Dermis microvascular lymphatic vessel endothelial cell (primary cell): ENCODE data around the gene RAB11B. TPM values are rescaled to one million over a fixed set of nuclear protein-coding genes. Genes with fewer than 3 reads are reported as not detected.
"Not testable (repeated sequence)": the region's sequence is repeated elsewhere in the genome, so short reads cannot be mapped to it uniquely, and the experiment has no call there.

Experiments used
- DNase-seq, 2 donors: peaks; one replicate each; pipeline versions ENCODE4 v3.0.0 to v3.0.0-alpha.2; 2010; ENCODE audit warnings: low read depth in 2 of 2
- total RNA-seq: library from RNA; depleted of rRNA; stranded (reverse); fragments of >200 nt; gene quantifications from 2 replicates; pipeline ENCODE4 v1.2.1, GENCODE V29; 2014

The RAB11B gene
- total RNA-seq, 1 donor from 2014 or later: 48.1 TPM

- no peak for DNase-seq
These were observed 19.8 kb upstream of the RAB11B start for GRCh38 chr19:8370176-8371010.

- DNase-seq: no peak
These were observed 19.0 kb upstream of the RAB11B start for GRCh38 chr19:8371011-8371804.

DNA sequence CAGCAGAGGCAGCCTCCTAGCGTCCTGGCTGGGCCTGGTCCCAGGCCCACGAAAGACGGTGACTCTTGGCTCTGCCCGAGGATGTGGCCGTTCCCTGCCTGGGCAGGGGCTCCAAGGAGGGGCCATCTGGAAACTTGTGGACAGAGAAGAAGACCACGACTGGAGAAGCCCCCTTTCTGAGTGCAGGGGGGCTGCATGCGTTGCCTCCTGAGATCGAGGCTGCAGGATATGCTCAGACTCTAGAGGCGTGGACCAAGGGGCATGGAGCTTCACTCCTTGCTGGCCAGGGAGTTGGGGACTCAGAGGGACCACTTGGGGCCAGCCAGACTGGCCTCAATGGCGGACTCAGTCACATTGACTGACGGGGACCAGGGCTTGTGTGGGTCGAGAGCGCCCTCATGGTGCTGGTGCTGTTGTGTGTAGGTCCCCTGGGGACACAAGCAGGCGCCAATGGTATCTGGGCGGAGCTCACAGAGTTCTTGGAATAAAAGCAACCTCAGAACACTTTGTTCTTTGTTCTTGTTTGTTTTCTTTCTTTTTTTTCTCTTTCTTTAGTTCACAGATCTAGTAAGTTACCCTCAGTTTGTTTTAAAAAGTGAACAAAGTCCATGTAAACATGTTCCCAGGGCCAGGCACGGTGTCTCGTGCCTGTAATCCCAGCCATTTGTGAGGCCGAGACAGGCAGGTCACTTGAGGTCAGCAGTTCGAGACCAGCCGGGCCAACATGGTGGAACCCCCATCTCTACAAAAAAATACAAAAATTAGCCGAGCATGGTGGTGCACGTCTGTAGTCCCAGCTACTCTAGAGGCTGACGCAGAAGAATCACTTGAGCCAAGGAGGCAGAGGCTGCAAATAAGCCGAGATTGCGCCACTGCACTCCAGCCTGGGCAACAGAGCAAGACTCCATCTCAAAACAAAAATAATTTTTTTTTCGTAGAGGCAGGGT lies 16.0 kb upstream of the RAB11B start:
- DNase-seq: no peak

- DNase-seq: not testable (repeated sequence)
These were observed 14.4 kb upstream of the RAB11B start for GRCh38 chr19:8375766-8376165.

GRCh38 chr19:8376373-8376974 lies 13.7 kb upstream of the RAB11B start:
- not testable (repeated sequence) for DNase-seq

DNA sequence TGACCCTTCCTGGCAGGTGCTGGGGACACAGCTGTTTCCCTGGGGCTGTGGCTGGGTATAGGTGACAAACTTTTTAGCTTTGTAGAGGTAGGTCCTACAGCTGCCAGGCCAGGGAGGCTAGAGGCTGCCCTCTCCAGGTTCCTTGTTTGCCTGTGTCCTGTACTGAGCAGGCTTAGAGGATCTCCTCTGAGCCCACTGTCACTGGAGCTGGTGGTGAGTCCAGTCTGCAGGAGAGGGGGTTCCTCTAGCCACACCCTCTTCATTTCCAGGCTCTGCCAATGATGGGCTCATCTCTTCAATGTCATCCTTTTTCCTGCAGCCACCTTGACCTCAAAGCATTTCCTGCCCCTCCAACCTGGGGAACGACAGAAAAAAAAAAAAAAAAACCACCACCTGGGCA lies 12.6 kb upstream of the RAB11B start:
- no peak for DNase-seq

DNA sequence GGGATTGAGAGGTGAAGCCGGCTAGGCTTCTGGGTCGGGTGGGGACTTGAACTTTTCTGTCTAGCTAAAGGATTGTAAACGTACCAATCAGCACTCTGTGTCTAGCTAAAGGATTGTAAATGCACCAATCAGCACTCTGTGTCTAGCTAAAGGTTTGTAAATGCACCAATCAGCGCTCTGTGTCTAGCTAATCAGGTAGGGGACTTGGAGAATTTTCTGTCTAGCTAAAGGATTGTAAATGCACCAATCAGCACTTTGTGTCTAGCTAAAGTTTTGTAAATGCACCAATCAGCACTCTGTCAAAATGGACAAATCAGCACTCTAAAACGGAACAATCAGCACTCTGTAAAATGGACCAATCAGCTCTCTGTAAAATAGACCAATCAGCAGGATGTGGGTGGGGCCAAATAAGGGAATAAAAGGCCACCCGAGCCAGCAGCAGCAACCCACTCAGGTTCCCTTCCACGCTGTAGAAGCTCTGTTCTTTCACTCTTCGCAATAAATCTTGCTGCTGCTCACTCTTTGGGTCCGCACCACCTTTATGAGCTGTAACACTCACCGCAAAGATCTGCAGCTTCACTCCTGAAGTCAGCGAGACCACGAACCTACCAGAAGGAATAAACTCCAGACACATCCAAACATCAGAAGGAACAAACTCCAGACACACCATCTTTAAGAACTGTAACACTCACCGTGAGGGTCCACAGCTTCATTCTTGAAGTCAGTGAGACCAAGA lies 10.8 kb upstream of the RAB11B start:
- DNase-seq: not testable (repeated sequence)

GRCh38 chr19:8384569-8384968 lies 5.6 kb upstream of the RAB11B start:
- not testable (repeated sequence) for DNase-seq

DNA sequence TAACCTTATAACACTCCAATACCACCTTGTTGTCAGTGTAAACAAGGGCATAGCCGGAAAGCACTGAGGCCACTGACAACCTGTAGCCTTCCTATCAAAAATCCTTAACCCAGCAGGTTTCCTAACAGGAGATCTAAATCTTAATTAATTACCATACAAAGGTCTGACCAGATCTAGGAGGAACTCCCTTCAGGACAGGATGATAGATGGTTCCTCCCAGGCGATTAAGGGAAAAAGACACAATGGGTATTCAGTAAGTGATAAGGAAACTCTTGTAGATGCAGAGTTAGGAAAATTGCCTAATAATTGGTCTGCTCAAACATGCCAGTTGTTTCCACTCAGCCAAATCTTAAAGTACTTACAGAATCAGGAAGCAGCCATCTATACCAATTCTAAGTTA lies 5.1 kb upstream of the RAB11B start:
- DNase-seq: not testable (repeated sequence)

- DNase-seq: not testable (repeated sequence)
These were observed 4.6 kb upstream of the RAB11B start for GRCh38 chr19:8385566-8385965.

GRCh38 chr19:8386419-8386818 lies 3.7 kb upstream of the RAB11B start:
- DNase-seq: not testable (repeated sequence)

GRCh38 chr19:8386990-8387389 lies 3.2 kb upstream of the RAB11B start:
- no peak for DNase-seq

DNA sequence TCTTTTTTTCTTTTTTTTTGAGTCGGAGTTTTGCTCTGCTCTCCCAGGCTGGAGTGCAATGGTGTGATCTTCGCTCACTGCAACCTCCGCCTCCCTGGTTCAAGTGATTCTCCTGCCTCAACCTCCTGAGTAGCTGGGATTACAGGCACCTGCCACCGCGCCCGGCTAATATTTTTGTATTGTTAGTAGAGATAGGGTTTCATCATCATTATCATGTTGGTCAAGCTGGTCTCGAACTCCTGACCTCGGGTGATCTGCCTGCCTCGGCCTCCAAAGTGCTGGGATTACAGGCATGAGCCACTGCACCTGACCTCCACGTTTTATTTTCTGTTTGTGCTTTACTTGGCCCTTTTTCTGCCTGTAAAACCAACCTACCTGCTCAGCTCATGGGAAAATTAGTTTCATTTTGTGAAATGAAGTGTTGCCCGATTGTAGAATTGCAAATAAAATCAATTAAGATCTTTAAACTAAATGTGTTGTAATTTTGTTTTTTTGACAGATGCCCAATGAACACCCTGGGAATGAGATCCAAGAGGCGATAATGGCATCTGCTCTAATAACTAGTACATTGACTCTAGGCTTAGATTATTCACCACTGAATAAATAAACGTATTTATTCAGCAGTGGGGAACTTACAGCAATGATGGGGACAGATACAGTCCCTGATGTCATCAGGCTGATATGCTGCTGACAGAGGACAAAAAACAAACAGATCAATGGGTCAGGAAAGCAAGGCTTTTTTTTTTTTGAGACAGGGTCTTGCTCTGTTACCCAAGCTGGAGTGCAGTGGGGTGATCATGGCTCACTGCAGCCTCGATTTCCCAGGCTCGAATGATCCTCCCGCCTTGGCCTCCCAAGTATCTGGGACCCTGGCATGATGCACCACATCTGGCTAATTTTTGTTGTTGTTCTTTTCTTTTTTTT lies 2.2 kb upstream of the RAB11B start:
- no peak for DNase-seq

DNA sequence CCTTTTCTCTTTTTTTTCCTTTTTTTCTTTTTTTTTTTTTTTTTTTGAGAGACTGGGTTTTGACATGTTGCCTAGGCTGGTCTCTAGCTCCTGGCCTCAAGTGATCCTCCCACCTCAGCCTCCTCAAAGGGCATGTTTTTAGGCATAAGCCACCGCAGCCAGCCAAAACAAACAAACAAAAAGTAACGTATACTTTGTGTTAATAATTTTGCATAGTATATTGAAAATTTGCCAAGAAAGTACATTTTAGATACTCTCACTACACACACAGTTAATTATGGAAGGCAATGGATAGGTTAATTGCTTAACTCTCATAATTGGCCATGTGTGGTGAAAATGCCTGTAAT lies 1.6 kb upstream of the RAB11B start:
- no peak for DNase-seq

GRCh38 chr19:8390617-8390981 lies 439 bp downstream of the RAB11B start:
- peak; percentile 87 to 96 for DNase-seq

DNA sequence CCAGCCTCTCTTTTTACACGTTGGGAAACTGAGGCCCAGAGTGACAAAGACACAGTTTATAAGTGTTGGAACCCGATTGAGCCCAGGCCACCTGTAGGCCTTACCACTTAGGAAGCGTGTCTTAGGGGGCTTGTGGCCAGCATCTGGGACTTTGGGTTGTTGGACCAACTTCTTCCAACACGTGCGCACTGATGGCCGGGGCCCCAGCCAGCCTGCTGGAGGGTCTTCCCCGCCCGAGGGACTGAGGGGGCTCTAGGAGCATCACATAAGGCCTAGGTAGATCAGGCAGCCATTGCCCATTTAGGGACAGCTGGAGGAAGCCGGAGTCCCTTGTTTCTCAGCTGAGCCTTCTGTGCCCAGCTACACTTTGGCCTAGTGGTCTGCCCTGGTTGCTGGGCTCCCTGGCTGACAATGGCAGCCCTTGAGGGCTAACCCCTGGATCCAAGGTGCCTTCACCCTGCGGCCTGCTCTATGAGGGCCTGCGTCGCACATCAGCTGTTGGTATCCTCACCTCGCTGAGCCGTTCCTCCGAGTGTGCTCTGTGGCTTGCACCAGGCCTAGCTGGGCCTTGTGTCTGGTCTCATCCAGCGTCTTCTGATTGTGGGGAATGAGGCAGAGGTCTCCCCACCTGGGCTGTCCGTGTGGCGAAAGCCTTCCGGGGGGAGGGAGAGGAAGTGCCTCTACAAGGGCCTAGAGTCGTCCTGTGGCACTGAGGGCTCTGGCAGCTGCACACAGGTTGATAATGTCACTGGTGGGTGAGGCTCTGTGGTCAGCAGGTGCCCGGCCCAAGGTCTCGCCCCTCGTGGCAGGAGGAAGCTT lies 1.2 kb downstream of the RAB11B start:
- DNase-seq: no peak

GRCh38 chr19:8392017-8392591 lies 1.9 kb downstream of the RAB11B start:
- peak in 1 of 2 donors; percentile 61 for DNase-seq

- no peak for DNase-seq
These were observed 3.2 kb downstream of the RAB11B start for GRCh38 chr19:8393192-8393870.
